Renal pelvis (tissue), 4 donors: ENCODE measurements around the gene FLT1. TPM values are rescaled to one million over a fixed set of nuclear protein-coding genes. Genes with fewer than 3 reads are reported as not detected.
A peak's percentile ranks its signal among the peaks of the same experiment; 100 is the strongest.

Experiments used
- DNase-seq: peaks from one replicate; pipeline ENCODE4 v3.0.0-alpha.2; 2013
- polyA plus RNA-seq, 3 donors: library from polyadenylated mRNA; unstranded; fragments of 120-200 nt; gene quantifications; one replicate each; pipeline ENCODE4 v1.2.1, GENCODE V29; 2013; ENCODE audit not compliant: insufficient read length in 3 of 3

Gene FLT1
- polyA plus RNA-seq, 3 donors, result 34.4 to 37.2 (median 35.1) TPM

DNA sequence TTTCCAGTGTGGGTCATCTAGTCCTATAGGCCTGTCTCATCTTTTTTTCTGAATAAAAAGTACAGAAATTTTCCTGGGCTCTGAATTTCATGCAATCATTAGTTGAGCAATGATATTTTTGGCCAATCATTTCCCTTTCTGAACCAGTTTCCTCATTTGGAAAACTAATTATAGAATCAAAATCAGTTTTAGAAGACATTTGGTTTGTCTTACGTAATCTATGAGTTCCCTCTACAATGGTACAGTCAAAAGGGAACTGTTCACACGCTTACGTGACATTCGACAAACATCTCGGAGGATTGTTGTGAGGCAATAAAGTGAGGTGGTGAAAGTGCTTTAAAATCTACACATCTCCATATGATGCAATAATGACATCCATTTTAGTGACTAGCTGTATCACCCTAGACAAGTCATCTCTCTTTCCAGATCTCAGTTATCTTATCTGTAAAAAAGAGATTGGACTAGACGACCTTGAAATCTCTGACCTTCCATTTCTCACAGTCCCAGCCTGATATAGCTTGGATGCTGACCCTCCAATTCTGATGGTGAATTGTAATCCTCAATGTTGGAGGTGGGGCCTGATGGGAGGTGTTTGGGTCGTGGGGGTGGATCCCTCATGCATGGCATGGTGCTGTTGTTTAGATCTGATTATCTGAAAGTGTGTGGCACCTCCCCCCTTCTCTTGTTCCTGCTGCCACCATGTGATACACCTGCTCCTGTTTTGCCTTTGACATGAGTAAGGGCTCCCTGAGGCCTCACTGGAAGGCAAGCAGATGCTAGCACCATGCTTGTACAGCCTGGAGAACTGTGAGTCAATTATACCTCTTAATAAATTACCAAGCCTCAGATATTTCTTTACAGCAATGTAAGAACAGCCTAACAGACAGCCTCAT is 26.7 kb downstream of the FLT1 start:
- no peak for DNase-seq

- DNase-seq, result no peak
Observed at GRCh38 chr13:28467034-28467433, 27.9 kb downstream of the FLT1 start.

DNA sequence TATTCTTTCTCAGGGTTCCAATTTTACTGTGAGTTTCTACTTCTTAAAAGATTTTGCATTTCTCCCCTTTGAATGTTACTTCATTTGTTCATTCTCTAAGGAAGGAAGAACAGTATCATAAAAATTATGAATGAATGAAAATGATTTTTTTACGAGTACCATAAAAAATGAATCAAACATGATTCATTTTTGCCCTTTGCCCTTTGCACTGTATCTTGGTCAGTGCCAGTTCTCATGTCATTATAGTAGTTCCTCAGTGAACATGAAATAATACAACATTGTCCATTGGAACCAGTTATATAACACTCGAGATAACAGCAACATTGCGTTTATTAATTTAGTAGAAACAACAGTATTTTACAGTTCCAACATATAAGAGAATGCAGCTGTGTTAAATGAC is 28.8 kb downstream of the FLT1 start:
- no peak for DNase-seq

DNA sequence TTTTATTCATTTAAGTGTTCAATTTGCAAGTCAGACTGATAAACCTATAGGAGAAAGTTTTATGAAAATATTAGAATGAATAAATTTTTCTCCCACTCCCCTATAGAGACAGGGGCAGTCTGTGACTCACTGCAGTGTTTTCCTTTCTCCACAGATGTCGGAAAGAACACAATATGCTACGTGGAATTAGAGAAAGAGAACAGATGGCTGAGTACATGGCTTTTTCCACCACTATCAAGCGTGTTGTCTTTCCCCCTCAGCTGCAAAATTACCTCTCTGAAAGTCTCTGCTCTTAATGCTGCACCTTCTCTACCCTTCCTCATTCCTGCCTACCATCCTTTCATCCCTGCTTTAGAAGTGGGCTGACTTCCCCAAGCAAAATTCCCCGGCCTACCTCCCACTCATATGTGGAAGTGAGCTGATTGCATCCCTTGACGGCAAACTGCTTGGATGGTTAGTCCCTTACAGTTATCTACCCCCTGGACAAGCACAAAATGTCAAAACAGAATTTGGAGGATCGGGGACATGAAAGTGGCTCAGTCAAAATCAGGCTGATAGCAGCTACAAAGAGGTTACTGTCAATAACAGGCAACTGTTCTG is 30.0 kb downstream of the FLT1 start:
- no peak for DNase-seq

- no peak for DNase-seq
Observed at GRCh38 chr13:28463481-28463880, 31.4 kb downstream of the FLT1 start.

- DNase-seq, result no peak
Observed at GRCh38 chr13:28459911-28460310, 35.0 kb downstream of the FLT1 start.

- no peak for DNase-seq
Observed at GRCh38 chr13:28458608-28459007, 36.3 kb downstream of the FLT1 start.

DNA sequence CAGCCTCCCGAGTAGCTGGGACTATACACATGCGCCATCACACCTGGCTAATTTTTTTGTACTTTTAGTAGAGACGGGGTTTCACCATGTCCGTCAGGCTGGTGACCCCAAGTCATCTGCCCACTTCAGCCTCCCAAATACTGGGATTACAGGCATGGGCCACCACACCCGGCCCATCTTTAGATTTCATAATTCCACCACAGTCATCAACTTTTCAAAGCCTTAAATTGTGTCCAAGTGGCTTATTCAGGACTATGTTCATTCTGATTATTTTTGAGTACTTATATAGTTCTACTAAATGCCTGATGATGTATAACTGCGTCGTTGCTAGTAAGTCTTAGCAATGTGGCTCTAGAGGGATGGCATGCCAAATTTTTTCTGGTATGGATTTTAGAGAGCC is 36.9 kb downstream of the FLT1 start:
- no peak for DNase-seq

- DNase-seq, result no peak
Observed at GRCh38 chr13:28457521-28457920, 37.4 kb downstream of the FLT1 start.

GRCh38 chr13:28455580-28456194 is 39.2 kb downstream of the FLT1 start:
- DNase-seq, result no peak

GRCh38 chr13:28452755-28453154 is 42.2 kb downstream of the FLT1 start:
- DNase-seq, result no peak

DNA sequence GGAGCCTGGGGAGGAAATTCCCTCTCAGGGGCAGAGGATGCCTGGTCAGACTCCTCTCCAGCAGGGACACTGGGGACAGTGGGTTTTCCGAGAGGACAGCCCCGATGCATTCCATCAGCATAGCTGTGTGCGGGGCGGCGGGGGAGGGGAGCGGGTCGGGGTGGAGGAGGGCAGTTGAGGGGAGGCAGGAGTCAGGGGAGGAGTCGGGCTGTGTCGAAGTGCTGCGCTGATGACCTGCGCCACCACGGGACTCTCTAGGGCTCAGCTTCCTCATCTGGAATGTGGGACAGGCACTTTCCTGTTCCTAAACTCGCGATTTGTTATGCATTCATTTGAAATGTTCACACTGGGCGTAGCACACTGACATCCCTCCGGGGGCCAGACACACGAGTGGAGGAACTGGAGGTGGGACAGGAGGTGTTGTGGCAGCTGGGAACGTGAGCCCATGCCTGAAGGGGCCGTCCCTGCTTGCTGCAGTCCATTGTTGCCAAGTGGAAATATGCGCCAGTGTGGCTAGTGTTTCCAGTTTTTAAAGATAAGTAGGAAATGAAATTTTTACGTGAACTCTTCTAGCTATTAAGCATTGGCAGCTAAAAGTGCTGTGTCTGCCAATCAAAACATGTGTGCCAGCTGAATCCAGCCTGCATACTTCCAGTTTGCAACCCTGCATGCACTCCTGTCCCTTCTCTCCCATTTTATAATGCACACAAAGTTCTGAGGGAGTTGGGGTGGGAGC is 43.3 kb downstream of the FLT1 start:
- no peak for DNase-seq

GRCh38 chr13:28449826-28450773 is 44.8 kb downstream of the FLT1 start:
- peak; percentile 23 for DNase-seq

GRCh38 chr13:28448651-28449358 is 46.1 kb downstream of the FLT1 start:
- no peak for DNase-seq

DNA sequence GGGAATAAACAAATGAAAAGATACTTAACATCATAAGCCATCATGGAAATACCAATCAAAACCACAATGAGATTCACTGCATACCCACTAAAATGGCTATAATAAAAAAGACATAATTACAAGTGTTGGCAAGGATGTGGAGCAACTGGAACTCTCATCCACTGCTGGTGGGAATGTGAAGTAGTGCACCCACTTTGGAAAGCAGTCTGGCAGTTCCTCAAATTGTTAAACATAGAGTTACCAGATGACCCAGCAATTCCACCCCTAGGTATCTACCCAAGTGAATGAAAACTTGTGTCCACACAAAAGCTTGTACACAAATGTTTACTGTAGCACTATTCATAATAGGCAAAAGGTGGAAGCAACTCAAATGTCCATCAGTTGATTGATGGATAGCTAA is 46.9 kb downstream of the FLT1 start:
- DNase-seq, result no peak

DNA sequence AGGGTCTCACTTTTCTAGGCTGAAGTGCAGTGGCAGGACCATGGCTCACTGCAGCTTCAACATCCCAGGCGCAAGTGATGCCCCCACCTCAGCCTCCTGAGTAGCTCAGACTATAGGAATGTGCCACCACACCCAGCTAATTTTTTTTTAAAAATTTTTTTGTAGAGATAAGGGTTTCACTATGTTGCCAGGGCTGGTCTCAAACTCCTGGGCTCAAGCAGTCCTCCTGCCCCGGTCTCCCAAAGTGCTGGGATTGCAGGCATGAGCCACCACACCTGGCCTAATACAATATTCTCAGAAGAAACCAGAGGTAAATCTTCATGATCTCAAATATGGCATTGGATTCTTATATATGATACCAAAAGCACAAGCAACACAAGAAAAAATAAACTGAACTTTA is 47.7 kb downstream of the FLT1 start:
- no peak for DNase-seq

DNA sequence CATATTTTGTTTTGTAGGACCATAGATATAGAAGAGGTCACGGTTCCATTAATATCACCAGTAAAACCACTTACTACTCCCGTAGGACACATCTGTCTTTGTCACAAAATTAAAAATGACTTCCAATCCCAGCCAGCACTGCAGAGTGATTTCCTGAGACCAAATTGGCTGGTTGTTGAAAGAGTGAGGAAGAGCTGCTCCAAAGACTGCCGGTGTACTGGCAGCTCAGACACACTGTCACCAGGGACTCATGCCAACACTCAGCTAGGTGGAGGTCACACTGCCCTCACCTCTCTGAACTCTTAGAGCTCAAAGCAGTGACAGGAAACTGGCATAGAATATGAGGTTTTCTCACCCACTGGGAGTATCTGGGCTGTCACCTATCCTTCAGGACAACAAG is 52.1 kb downstream of the FLT1 start:
- DNase-seq, result no peak

DNA sequence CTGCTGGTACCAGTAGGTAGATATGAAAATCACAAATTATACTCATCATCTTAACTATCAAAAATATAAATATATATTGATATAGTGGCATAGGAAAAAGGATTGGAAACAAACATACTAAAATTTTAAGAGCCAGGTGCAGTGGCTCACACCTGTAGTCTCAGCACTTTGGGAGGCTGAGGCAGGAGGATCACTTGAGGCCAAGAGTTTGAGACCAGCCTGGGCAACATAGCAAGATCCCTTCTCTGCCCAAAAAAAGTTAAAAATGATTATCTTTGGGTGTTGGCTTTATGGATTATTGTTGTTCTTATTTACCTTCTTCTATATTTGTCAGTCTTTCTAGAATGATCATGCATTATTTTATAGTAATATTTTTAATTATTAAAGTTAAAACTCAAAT is 53.4 kb downstream of the FLT1 start:
- no peak for DNase-seq

GRCh38 chr13:28440774-28441504 is 54.0 kb downstream of the FLT1 start:
- DNase-seq, result no peak
